ENCODE measurements around the gene NDUFB10. TPM values are rescaled to one million over a fixed set of nuclear protein-coding genes. Genes with fewer than 3 reads are reported as not detected.
"Not testable (repeated sequence)": the region's sequence is repeated elsewhere in the genome, so short reads cannot be mapped to it uniquely, and the experiment has no call there.

Gene NDUFB10
- total RNA-seq, 4 donors from 2014 or later: 174 to 325 (median 284) TPM

GRCh38 chr16:1958715-1959268, 546 bp upstream of the NDUFB10 start:
- peaks cover 6 to 15% of the 10 kb centered on the region in 2 donors for H3K36me3 ChIP-seq
- no peak for DNase-seq
- no peaks in the 10 kb centered on the region for H3K27me3 ChIP-seq
- peaks cover 5 to 21% of the 10 kb centered on the region in 2 donors for H3K4me1 ChIP-seq
- peak overlapping the region in 1 of 3 donors; percentile 88 for H3K4me3 ChIP-seq (replicated peaks in 1 of 3)
- TF ChIP-seq CTCF (IDR thresholded peaks at IDR 0.05) (no peak), POLR2A (IDR thresholded peaks at IDR 0.05) (no peak)
- H3K27ac ChIP-seq: peak overlapping the region in 2 of 3 donors; percentile 70 to 88
- intact Hi-C loops (cut with DNase I): no loop called here
- 22 to 32% methylated on average over 10 to 11 of the region's 14 CpGs for WGBS, 2 donors
- H3K9me3 ChIP-seq: no peaks in the 10 kb centered on the region

- Histone ChIP-seq H3K4me3 (replicated peaks in 1 of 3) (no peak overlapping the region), H3K9me3 (no peaks in the 10 kb centered on the region), H3K4me1 (peaks cover 18 to 30% of the 10 kb centered on the region in 2 donors), H3K27me3 (no peaks in the 10 kb centered on the region), H3K27ac (no peak overlapping the region), H3K36me3 (peaks cover 6 to 15% of the 10 kb centered on the region in 2 donors)
- 68 to 69% methylated on average over 20 of the region's 20 CpGs for WGBS, 2 donors
- intact Hi-C loops (cut with DNase I): no loop called here
- DNase-seq: no peak
- TF ChIP-seq POLR2A (IDR thresholded peaks at IDR 0.05) (no peak), CTCF (IDR thresholded peaks at IDR 0.05) (no peak)
These were observed 1.6 kb downstream of the NDUFB10 start for GRCh38 chr16:1960665-1961630.

- Histone ChIP-seq H3K9me3 (no peaks in the 10 kb centered on the region), H3K4me1 (peaks cover 19 to 33% of the 10 kb centered on the region in 2 donors), H3K4me3 (replicated peaks in 1 of 3) (no peak overlapping the region), H3K27me3 (no peaks in the 10 kb centered on the region), H3K27ac (no peak overlapping the region), H3K36me3 (peaks cover 6 to 15% of the 10 kb centered on the region in 2 donors)
- 71 to 80% methylated on average over 6 of the region's 6 CpGs for WGBS, 2 donors
- DNase-seq: no peak
- TF ChIP-seq CTCF (IDR thresholded peaks at IDR 0.05) (no peak), POLR2A (IDR thresholded peaks at IDR 0.05) (no peak)
- intact Hi-C loops (cut with DNase I): no loop called here
These were observed 2.3 kb downstream of the NDUFB10 start for GRCh38 chr16:1961651-1962067.

GRCh38 chr16:1962161-1963153, 3.1 kb downstream of the NDUFB10 start:
- DNase-seq; H3K27ac ChIP-seq; H3K27me3 ChIP-seq; H3K4me3 ChIP-seq (replicated peaks in 1 of 3); intact Hi-C loops (cut with DNase I); H3K9me3 ChIP-seq: not testable (repeated sequence)
- Histone ChIP-seq H3K36me3 (peaks cover 6 to 15% of the 10 kb centered on the region in 2 donors), H3K4me1 (peaks cover 19 to 33% of the 10 kb centered on the region in 2 donors)
- 83 to 94% methylated on average over 31 to 36 of the region's 37 CpGs for WGBS, 2 donors
